Stimulated activated CD4-positive, alpha-beta T cell treated with anti-CD3 and anti-CD28 coated beads, Interleukin-1b, Interleukin-23, amount 100 ng/mL, for 24 hours (primary cell): ENCODE results near the gene CCDC33.
A peak's percentile ranks its signal among the peaks of the same experiment; 100 is the strongest.

Experiments used
- DNase-seq, 4 experiments: peaks; one replicate each; pipeline ENCODE4 v3.0.0-alpha.2; 2020; ENCODE audit warnings: low read depth in 4 of 4, low spot score in 1 of 4

The CCDC33 gene

GRCh38 chr15:74311734-74312444 is 75.8 kb downstream of the CCDC33 start:
- no peak for DNase-seq

GRCh38 chr15:74312445-74313007 is 76.4 kb downstream of the CCDC33 start:
- DNase-seq, result no peak

- no peak for DNase-seq
These were observed 77.8 kb downstream of the CCDC33 start for GRCh38 chr15:74313889-74314288.

- DNase-seq, result peak in 1 of 4 experiments; percentile 10
These were observed 78.8 kb downstream of the CCDC33 start for GRCh38 chr15:74314795-74315438.

- no peak for DNase-seq
These were observed 79.5 kb downstream of the CCDC33 start for GRCh38 chr15:74315626-74316025.

GRCh38 chr15:74316141-74316540 is 80.0 kb downstream of the CCDC33 start:
- DNase-seq, result no peak

- DNase-seq, result no peak
These were observed 81.8 kb downstream of the CCDC33 start for GRCh38 chr15:74317820-74318375.

GRCh38 chr15:74318376-74319137 is 82.4 kb downstream of the CCDC33 start:
- DNase-seq, result no peak

- no peak for DNase-seq
These were observed 83.0 kb downstream of the CCDC33 start for GRCh38 chr15:74319138-74319460.

- DNase-seq, result no peak
These were observed 83.6 kb downstream of the CCDC33 start for GRCh38 chr15:74319596-74320351.

- DNase-seq, result peak in 1 of 4 experiments; percentile 28
These were observed 84.5 kb downstream of the CCDC33 start for GRCh38 chr15:74320352-74321247.

GRCh38 chr15:74322558-74323180 is 86.5 kb downstream of the CCDC33 start:
- peak in 3 of 4 experiments; percentile 19 to 43 (median 41) for DNase-seq

GRCh38 chr15:74324714-74325113 is 88.6 kb downstream of the CCDC33 start:
- no peak for DNase-seq

- DNase-seq, result no peak
These were observed 90.6 kb downstream of the CCDC33 start for GRCh38 chr15:74326746-74327145.

- no peak for DNase-seq
These were observed 91.6 kb downstream of the CCDC33 start for GRCh38 chr15:74327756-74328155.

GRCh38 chr15:74328331-74329056 is 92.4 kb downstream of the CCDC33 start:
- no peak for DNase-seq

- DNase-seq, result no peak
These were observed 94.8 kb downstream of the CCDC33 start for GRCh38 chr15:74330861-74331408.

- no peak for DNase-seq
These were observed 95.9 kb downstream of the CCDC33 start for GRCh38 chr15:74332011-74332410.
